ENCODE measurements around the gene ANKLE2. TPM values are rescaled to one million over a fixed set of nuclear protein-coding genes. Genes with fewer than 3 reads are reported as not detected.

ANKLE2 gene
- total and polyA plus RNA-seq, 5 donors from 2014 or later = 20.5 to 91.6 (median 25.8) TPM

Other genes starting within 250 kb of the ANKLE2 start
- not detected for gene LRCOL1, start 151.2 kb downstream of the ANKLE2 start, total RNA-seq
- gene LRCOL1, start 151.2 kb downstream of the ANKLE2 start, polyA plus RNA-seq = not detected
- not detected for gene P2RX2, start 143.1 kb downstream of the ANKLE2 start, total RNA-seq
- not detected for gene P2RX2, start 143.1 kb downstream of the ANKLE2 start, polyA plus RNA-seq
- 51.1 TPM for gene POLE, start 74.5 kb downstream of the ANKLE2 start, total RNA-seq
- gene POLE, start 74.5 kb downstream of the ANKLE2 start, polyA plus RNA-seq = 1 to 10 TPM; 2.4 to 4.1 (median 3.3) TPM
- gene PXMP2, start 74.2 kb downstream of the ANKLE2 start, total RNA-seq = 3.5 TPM
- gene PXMP2, start 74.2 kb downstream of the ANKLE2 start, polyA plus RNA-seq = 10 to 100 TPM; 12.6 to 20.3 (median 16.3) TPM
- 25.3 TPM for gene PGAM5, start 51.0 kb downstream of the ANKLE2 start, total RNA-seq
- 10 to 100 TPM; 17.5 to 19.6 (median 19.3) TPM for gene PGAM5, start 51.0 kb downstream of the ANKLE2 start, polyA plus RNA-seq
- gene GOLGA3, start 67.0 kb upstream of the ANKLE2 start, total RNA-seq = 46.4 TPM
- gene GOLGA3, start 67.0 kb upstream of the ANKLE2 start, polyA plus RNA-seq = 1 to 10 TPM; 2.0 to 7.8 (median 3.6) TPM
- 118 TPM for gene CHFR, start 125.8 kb upstream of the ANKLE2 start, total RNA-seq
- 10 to 100 TPM; 24.3 to 43.3 (median 37.4) TPM for gene CHFR, start 125.8 kb upstream of the ANKLE2 start, polyA plus RNA-seq
- gene ZNF605, start 194.5 kb upstream of the ANKLE2 start, total RNA-seq = 3.1 TPM
- gene ZNF605, start 194.5 kb upstream of the ANKLE2 start, polyA plus RNA-seq = 1 to 10 TPM in 3 of 4 donors, under 1 TPM in 1; 0.83 to 2.6 (median 1.7) TPM
- 29.6 TPM for gene ZNF26, start 224.5 kb upstream of the ANKLE2 start, total RNA-seq
- gene ZNF26, start 224.5 kb upstream of the ANKLE2 start, polyA plus RNA-seq = 10 to 100 TPM in 2 of 4 donors, 1 to 10 TPM in 2; 6.9 to 16.2 (median 12.3) TPM

Measured in CD4-positive, CD25-positive, alpha-beta regulatory T cell (primary cell).